Measurements from ENCODE around the gene C16orf90. TPM values are rescaled to one million over a fixed set of nuclear protein-coding genes. Genes with fewer than 3 reads are reported as not detected.

The C16orf90 gene
- total RNA-seq, 1 donor from 2014 or later = not detected

- H3K36me3 ChIP-seq = peaks cover 0 to 47% of the 10 kb centered on the region in 2 donors
- H3K4me3 ChIP-seq = peak overlapping the region in 1 of 2 donors; percentile 0
- intact Hi-C loops (cut with DNase I) = loop anchor here (10.0 kb wide), 1 partner anchor 354 kb away; no protein-coding TSS in a partner anchor
- H3K9me3 ChIP-seq = no peaks in the 10 kb centered on the region
- H3K27me3 ChIP-seq = no peaks in the 10 kb centered on the region
- TF ChIP-seq CTCF (IDR thresholded peaks at IDR 0.05) (no peak), POLR2A (IDR thresholded peaks at IDR 0.05) (no peak), POLR2AphosphoS5 (IDR thresholded peaks at IDR 0.05; ENCODE audit: insufficient read depth in 1 of 2, low read depth in 1 of 2) (no peak)
- no peak for DNase-seq (ENCODE audit: extremely low spot score in 2 of 2)
- H3K27ac ChIP-seq = peak overlapping the region; percentile 12
- no peaks in the 10 kb centered on the region for H3K4me1 ChIP-seq
Measured at GRCh38 chr16:3520841-3521240, 25.6 kb upstream of the C16orf90 start.

- Histone ChIP-seq H3K27ac (peak overlapping the region; percentile 12), H3K4me3 (peak overlapping the region in 1 of 2 donors; percentile 0), H3K36me3 (peaks cover 0 to 51% of the 10 kb centered on the region in 2 donors), H3K27me3 (no peaks in the 10 kb centered on the region), H3K9me3 (no peaks in the 10 kb centered on the region), H3K4me1 (no peaks in the 10 kb centered on the region)
- intact Hi-C loops (cut with DNase I) = loop anchor here (10.0 kb wide), 1 partner anchor 354 kb away; no protein-coding TSS in a partner anchor
- DNase-seq (ENCODE audit: extremely low spot score in 2 of 2) = no peak
- TF ChIP-seq CTCF (IDR thresholded peaks at IDR 0.05) (no peak), POLR2A (IDR thresholded peaks at IDR 0.05) (no peak), POLR2AphosphoS5 (IDR thresholded peaks at IDR 0.05; ENCODE audit: insufficient read depth in 1 of 2, low read depth in 1 of 2) (no peak)
Measured at GRCh38 chr16:3520413-3520812, 25.1 kb upstream of the C16orf90 start.

DNA sequence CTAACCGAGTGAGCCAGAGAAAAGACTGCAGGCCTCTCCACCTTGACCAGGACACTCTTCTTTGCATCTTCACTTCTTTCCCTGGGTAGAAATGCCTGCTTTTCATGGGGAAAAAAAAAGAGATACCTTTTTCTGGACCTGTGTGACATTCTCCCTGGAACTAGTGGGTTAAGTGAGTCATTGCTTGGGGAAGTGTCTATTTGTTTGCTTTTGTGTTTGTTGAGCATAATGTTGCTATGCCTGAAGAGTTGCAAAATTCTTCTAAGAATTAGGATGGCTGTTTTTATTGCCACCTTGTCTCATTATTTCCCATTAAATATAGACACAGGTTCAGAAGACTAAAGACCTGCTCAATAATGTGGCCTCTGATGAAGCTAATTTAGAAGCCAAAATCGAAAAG is 24.3 kb upstream of the C16orf90 start:
- TF ChIP-seq CTCF (IDR thresholded peaks at IDR 0.05) = no peak
- TF ChIP-seq POLR2AphosphoS5 (IDR thresholded peaks at IDR 0.05; ENCODE audit: insufficient read depth in 1 of 2, low read depth in 1 of 2) = no peak
- Histone ChIP-seq H3K27ac (no peak overlapping the region), H3K36me3 (peaks cover 0 to 53% of the 10 kb centered on the region in 2 donors)

DNA sequence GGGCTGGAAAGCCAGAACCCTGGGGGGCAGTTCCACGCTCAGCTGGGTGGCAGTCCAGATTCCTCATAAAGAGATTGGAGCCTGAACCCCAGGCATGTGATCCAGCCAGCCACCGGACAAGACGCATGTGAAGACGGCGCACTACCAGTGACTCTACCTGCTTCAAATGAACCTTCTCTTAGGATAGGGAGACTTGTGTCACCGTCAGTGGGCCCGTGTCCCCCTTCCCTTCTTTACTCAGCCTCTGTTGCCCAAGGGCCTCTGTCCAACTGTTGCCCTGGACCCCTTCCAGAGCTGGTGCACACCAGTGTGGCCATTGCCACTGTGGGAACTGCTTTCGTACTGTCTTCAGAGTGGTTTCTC is 23.7 kb upstream of the C16orf90 start:
- DNase-seq (ENCODE audit: extremely low spot score in 2 of 2) = no peak
- peaks cover 0 to 53% of the 10 kb centered on the region in 2 donors for H3K36me3 ChIP-seq
- no peaks in the 10 kb centered on the region for H3K4me1 ChIP-seq
- no peak overlapping the region for H3K27ac ChIP-seq
- TF ChIP-seq POLR2AphosphoS5 (IDR thresholded peaks at IDR 0.05; ENCODE audit: insufficient read depth in 1 of 2, low read depth in 1 of 2) (no peak), CTCF (IDR thresholded peaks at IDR 0.05) (no peak), POLR2A (IDR thresholded peaks at IDR 0.05) (no peak)
- no peaks in the 10 kb centered on the region for H3K27me3 ChIP-seq
- H3K4me3 ChIP-seq = no peak overlapping the region
- H3K9me3 ChIP-seq = no peaks in the 10 kb centered on the region
- intact Hi-C loops (cut with DNase I) = no loop called here

More for the DNA sequence above, 24.3 kb upstream of the C16orf90 start:
- intact Hi-C loops (cut with DNase I) = no loop called here
- no peak for DNase-seq (ENCODE audit: extremely low spot score in 2 of 2)
- Histone ChIP-seq H3K4me3 (no peak overlapping the region), H3K9me3 (no peaks in the 10 kb centered on the region), H3K4me1 (no peaks in the 10 kb centered on the region), H3K27me3 (no peaks in the 10 kb centered on the region)

DNA sequence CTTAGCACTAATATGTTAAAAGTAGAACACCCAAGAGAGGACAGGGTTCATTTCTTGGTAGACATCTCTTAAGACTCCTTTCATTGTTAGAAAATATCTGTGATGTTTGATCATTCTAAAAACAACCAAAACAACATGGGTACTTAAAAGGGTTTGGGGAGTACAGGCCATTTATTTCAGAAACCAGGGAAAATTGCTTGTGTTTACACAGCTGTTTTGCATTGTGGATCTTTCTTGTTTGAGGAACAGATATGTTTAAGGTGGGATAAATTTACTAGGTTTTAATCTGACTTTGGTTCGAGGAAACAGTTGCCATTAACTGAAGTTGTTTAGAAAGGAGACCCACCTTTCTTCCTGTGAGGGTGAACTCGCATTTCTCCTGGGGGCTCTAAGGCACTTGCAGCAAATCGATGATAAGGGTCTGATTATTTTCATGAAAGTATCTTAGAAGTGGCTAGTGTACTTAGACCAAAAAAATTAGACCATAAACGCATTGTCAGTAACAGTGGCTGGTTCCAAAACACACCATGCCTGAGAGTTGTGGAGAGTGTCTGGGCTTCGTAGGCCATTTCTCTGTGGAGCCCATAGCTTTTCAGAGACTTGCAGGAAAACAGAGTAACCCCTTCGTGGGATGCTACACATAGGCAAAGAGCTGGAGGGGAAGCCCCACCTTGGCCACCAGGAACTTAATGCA is 23.1 kb upstream of the C16orf90 start:
- Histone ChIP-seq H3K4me3 (no peak overlapping the region), H3K27ac (no peak overlapping the region), H3K9me3 (no peaks in the 10 kb centered on the region), H3K36me3 (peaks cover 0 to 53% of the 10 kb centered on the region in 2 donors), H3K27me3 (no peaks in the 10 kb centered on the region), H3K4me1 (no peaks in the 10 kb centered on the region)
- intact Hi-C loops (cut with DNase I) = no loop called here
- DNase-seq (ENCODE audit: extremely low spot score in 2 of 2) = no peak
- no peak for TF ChIP-seq POLR2A (IDR thresholded peaks at IDR 0.05)
- TF ChIP-seq CTCF (IDR thresholded peaks at IDR 0.05) = no peak
- no peak for TF ChIP-seq POLR2AphosphoS5 (IDR thresholded peaks at IDR 0.05; ENCODE audit: insufficient read depth in 1 of 2, low read depth in 1 of 2)
